ENCODE results near the gene TMEM198.

TMEM198 gene

GRCh38 chr2:219576505-219577388, 32.9 kb downstream of the TMEM198 start:
- no peaks in the 10 kb centered on the region for H3K27me3 ChIP-seq (ENCODE audit: insufficient read depth, poor library complexity, severe bottlenecking)
- no peak for TF ChIP-seq CTCF (IDR thresholded peaks at IDR 0.05; ENCODE audit: poor library complexity, severe bottlenecking)
- peaks cover under 1% of the 10 kb centered on the region for H3K4me1 ChIP-seq (ENCODE audit: insufficient read depth, poor library complexity, severe bottlenecking)
- no peaks in the 10 kb centered on the region for H3K36me3 ChIP-seq (ENCODE audit: low read depth)
- ATAC-seq (ENCODE audit: low read depth) (peak; percentile 21; the same call in 1 of the 3 replicates), DNase-seq (ENCODE audit: low spot score) (no peak)
- no peak overlapping the region for H3K27ac ChIP-seq (ENCODE audit: poor library complexity, severe bottlenecking)
- no peaks in the 10 kb centered on the region for H3K9me3 ChIP-seq (ENCODE audit: severe bottlenecking)
- no peak overlapping the region for H3K4me3 ChIP-seq (ENCODE audit: severe bottlenecking)

DNA sequence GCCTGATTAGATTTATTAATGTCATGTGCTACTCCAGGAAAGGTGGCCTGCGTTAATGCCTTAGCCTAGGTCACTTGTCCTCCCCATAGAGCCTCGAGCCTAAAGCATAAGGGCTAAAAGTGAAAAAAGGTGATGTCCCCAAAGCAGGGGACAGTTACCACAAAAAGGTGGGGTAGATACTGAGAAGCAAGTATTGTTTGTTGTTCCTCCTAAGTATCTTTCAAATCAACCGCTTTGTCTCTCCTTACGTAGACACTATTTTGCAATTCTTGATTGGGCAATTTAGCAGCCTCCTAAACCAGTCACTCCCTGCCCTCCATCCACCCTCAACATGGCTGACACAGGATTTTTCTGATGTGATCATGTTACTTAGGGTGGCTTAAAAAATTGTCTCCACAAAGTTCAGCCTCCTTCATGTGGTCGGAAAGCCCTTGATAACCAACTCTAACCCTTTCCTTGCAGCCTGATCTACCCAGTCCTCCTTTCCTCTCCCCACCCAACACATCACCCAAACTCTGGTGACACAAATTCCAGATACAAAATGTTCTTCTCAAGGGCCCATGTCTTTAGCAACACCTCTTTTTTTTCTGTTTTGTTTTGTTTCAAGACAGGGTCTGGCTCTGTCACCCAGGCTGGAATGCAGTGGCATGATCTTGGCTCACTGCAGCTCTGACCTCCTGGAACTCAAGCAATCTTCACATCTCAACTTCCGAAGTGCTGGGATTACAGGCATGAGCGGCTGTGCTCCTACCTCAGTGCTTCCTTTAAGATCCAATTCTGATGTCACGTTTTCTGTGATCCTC, 35.2 kb downstream of the TMEM198 start:
- no peaks in the 10 kb centered on the region for H3K9me3 ChIP-seq (ENCODE audit: severe bottlenecking)
- no peaks in the 10 kb centered on the region for H3K36me3 ChIP-seq (ENCODE audit: low read depth)
- DNase-seq (ENCODE audit: low spot score) (no peak), ATAC-seq (ENCODE audit: low read depth) (no peak)
- no peak overlapping the region for H3K4me3 ChIP-seq (ENCODE audit: severe bottlenecking)
- no peaks in the 10 kb centered on the region for H3K4me1 ChIP-seq (ENCODE audit: insufficient read depth, poor library complexity, severe bottlenecking)
- H3K27ac ChIP-seq (ENCODE audit: poor library complexity, severe bottlenecking): no peak overlapping the region
- H3K27me3 ChIP-seq (ENCODE audit: insufficient read depth, poor library complexity, severe bottlenecking): no peaks in the 10 kb centered on the region
- TF ChIP-seq CTCF (IDR thresholded peaks at IDR 0.05; ENCODE audit: poor library complexity, severe bottlenecking): no peak

GRCh38 chr2:219581346-219581745, 37.5 kb downstream of the TMEM198 start:
- ATAC-seq (ENCODE audit: low read depth): no peak
- Histone ChIP-seq H3K9me3 (ENCODE audit: severe bottlenecking) (no peaks in the 10 kb centered on the region), H3K4me3 (ENCODE audit: severe bottlenecking) (no peak overlapping the region), H3K27me3 (ENCODE audit: insufficient read depth, poor library complexity, severe bottlenecking) (no peaks in the 10 kb centered on the region), H3K36me3 (ENCODE audit: low read depth) (no peaks in the 10 kb centered on the region), H3K4me1 (ENCODE audit: insufficient read depth, poor library complexity, severe bottlenecking) (no peaks in the 10 kb centered on the region), H3K27ac (ENCODE audit: poor library complexity, severe bottlenecking) (no peak overlapping the region)
- no peak for TF ChIP-seq CTCF (IDR thresholded peaks at IDR 0.05; ENCODE audit: poor library complexity, severe bottlenecking)
- no peak for DNase-seq (ENCODE audit: low spot score)

DNA sequence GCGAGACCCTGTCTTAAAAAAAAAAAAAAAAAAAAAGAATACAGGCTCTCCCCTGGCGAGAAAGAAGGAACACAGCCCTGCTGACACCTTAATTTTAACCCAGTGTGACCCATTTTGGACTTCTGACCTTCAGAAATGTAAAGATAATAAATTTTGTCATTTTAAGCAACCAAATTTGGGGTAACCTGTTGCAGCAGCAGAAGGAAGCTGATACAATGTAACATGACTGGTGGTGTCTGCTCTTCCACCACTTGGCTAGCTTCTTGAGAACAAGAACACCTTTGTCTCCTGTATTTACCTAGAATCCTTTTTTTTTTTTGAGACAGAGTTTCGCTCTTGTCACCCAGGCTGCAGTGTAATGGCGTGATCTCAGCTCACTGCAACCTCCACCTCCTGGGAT, 47.3 kb downstream of the TMEM198 start:
- ATAC-seq (ENCODE audit: low read depth): no peak
- no peak for DNase-seq (ENCODE audit: low spot score)
- Histone ChIP-seq H3K36me3 (ENCODE audit: low read depth) (no peaks in the 10 kb centered on the region), H3K4me1 (ENCODE audit: insufficient read depth, poor library complexity, severe bottlenecking) (no peaks in the 10 kb centered on the region), H3K4me3 (ENCODE audit: severe bottlenecking) (no peak overlapping the region), H3K27ac (ENCODE audit: poor library complexity, severe bottlenecking) (no peak overlapping the region), H3K9me3 (ENCODE audit: severe bottlenecking) (no peaks in the 10 kb centered on the region), H3K27me3 (ENCODE audit: insufficient read depth, poor library complexity, severe bottlenecking) (no peaks in the 10 kb centered on the region)
- TF ChIP-seq CTCF (IDR thresholded peaks at IDR 0.05; ENCODE audit: poor library complexity, severe bottlenecking): no peak
